Measurements from ENCODE around the gene MEGF11.

Gene MEGF11

DNA sequence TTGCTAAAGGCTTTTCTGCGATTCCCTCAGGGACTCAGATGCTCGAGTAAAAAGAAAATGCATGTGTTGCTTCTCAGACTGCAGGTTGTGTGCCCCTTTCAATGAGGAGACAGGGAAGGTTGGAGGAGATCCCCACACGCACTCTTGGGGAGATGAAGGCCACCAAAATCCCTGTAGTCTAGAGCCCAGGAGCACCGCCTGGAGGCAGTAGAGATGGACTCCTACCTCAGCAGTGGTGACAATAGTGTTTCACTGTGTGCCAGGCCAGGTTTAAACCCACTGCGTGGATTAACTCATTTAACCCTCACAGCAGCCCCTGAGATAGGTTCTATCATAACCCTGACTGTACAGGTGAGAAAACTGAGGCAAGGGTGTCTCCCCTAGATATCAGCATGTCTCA lies 15.2 kb downstream of the MEGF11 start:
- DNase-seq: no peak

GRCh38 chr15:66237513-66238235 lies 15.9 kb downstream of the MEGF11 start:
- DNase-seq: no peak

DNA sequence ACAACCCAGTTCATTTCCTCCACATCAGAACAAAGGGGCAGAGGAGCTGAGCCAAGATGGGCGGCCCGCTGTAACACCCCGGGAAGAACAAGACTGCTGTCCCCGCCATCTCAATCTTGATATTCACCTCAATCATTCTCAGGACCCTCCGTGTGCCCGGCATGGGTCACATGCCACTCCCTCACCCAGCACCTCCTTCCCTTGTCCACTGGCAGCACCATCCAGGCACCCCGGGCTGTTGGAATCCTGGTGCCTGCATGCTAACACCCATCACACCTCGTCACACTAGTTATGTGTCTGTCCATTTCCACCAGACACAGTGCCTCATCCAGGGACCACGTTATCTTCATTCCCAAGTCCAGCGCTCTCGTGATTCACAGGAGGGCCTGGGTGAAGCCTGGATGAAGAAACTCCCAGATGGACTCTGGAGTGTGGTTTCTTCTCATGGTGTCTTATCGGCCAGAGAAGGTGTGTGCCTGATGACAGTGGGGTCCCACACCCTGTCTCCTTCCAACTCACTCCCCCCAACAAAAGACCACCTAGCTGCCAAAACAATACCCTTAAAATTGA lies 16.7 kb downstream of the MEGF11 start:
- no peak for DNase-seq

DNA sequence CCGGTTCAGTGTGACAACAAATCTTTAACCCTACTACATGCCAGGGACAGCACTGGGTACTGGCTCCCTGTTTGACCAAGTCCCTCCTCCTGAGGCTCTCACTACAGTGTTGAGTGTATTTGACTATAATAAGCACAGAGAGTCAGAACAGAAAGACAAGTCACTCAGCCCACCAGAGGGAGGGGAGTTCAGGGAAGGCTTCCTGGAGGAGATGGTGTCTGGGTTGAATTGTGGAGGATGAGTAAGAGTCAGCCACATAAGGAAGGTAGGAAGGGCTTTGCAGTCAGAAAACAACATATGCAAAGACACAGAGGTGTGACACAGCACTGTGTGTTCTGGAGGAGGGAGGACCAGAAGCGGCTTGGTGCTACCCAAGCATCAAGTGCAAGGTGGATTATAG lies 17.7 kb downstream of the MEGF11 start:
- no peak for DNase-seq

GRCh38 chr15:66234798-66235197 lies 18.8 kb downstream of the MEGF11 start:
- no peak for DNase-seq

DNA sequence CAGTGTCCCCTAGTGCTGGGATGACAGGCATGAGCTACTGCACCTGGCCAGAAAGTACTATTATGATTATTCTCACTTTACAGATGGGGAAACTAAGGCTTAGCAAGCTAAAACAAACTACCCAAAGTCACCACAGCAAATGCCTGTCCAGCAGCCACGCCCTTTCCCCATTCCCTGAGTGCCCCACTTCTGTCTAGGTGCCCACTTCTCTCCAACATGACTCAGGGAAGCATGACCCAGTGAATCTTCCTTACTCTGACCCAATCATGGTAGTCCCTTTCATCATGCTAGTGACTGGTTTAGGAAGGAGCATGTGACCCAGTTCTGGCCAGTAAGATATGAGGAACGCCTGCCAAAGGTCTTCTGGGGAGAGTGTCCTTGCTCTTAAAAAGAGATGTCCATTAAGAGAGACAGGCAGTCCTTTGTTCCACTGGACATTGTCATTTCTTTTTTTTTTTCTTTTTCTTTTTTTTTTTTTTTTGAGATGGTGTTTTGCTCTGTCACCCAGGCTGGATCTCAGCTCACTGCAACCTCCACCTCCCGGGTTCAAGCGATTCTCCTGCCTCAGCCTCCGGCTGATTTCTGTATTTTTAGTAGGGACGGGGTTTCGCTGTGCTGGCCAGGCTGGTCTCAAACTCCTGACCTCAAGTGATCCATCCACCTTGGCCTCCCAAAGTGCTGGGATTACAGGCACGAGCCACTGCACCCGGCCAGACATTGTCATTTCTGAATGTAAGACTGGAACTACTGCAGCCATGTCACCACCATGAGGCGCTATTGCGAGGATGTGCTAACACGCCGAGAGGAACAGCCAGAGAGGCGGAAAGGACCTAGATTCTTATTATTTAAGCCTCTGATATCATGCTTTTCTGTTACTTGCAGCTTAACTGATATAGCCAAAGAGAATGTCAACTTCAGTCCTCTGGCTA lies 19.8 kb downstream of the MEGF11 start:
- DNase-seq: no peak

DNA sequence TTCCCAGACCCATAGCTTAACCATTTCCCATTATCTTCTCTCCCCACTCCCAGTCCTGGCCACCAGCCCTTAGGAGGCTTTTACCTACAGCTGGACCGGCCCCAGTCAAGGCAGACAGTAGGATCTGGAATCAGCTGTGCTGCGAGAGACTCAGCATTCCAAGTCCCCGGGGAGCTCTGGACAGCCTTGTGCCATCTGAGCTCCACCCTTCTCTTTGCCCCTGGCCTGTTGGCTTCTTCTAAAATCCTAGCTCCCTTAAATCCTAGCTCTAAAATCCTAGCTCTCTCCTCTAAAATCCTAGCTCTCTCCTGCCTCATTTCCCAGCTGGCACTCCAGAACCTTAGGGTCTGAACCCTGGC lies 21.3 kb downstream of the MEGF11 start:
- no peak for DNase-seq

GRCh38 chr15:66231394-66232266 lies 21.9 kb downstream of the MEGF11 start:
- no peak for DNase-seq

DNA sequence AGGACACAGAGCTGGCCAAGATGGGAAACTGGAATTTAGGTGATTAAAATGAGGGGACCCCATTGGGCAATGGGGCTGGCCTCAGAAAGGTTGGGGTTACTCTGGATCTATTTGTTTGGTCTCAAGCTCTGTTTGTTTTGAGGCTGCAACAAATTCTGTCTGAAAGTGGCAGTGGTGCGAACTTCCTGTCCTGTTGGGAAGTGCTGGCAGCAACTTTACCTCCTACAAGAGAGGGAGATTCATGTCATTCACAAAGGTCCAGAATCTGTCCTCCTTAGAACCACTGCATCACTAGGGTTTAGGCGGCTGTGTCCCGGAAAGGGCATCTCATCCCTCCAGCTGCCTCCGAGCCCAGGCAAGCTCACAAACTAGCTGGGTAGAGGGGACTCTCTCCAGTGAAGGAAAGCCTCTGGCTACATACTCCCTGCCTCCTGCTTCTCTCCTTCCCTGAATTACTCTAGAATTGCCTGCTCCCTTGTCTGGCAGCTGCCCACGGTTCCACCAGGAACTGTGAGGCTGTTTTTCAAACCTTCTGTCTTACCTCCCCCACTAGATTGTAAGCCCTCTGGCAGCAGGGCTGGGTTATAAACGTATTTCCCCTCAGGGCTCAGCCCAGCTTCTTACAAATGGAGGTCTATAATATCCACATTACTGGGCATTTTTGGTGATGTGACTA lies 23.6 kb downstream of the MEGF11 start:
- no peak for DNase-seq

DNA sequence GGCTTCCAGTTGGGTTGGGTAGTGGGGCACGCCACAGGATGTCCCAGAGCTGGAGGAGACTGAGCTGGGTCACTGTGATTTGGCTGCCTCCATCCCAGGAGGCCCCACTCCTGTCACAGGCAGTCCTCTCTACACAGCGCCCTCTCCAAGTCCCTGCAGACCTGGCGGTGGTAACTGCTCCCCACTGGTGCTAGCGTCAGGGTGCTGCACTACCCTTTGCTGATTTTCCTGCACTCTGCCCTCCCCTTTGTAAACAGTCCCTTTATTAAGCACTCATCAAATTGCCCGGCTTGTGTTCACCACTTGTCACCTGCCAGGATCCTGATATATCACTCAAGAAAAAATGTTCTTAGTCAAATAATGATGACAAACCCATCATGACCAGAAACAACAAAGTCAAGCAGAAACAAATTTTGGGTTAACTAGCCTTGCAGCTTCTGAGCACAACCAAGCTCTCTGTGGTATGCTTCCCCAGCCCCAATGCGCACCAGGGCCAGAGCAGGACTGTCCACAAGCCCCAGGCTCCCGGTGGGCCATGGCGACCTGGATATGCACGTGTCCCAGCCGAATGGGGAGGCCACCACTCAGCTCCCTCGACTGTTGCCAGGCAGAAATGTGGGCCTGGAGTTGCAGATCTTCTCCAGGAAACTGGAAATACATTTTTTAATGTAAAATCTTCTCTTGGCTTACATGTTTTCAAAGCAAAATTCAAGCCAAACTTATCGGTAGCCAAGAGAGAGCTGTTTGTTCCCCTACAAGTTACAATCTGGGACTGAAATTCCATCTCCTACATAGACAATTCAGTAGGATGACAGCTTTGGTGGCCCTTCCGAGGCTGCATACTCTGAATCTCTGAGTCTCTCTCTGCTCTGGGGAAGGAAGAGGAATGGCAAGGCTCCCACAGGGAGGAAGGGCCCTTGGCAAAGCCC lies 24.5 kb downstream of the MEGF11 start:
- DNase-seq: no peak

DNA sequence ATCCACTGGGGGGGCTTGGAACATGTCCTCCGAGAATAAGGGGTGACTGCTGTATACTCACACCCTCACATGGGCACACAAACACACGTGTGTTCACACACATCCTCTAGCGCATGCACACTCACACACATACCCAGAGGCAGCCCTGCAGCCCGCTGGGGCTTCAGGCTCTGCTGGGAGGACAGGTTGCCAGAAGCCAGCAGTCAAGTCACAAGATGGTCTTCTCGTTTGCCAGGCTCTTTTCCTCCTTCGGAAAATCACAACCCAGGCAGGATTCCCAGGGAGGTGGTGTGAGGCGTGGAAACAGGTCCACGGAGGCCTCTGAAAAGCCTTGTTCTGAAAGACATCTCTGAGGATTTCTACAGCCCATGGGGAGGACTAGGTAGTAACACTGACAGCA lies 26.8 kb downstream of the MEGF11 start:
- DNase-seq: no peak

DNA sequence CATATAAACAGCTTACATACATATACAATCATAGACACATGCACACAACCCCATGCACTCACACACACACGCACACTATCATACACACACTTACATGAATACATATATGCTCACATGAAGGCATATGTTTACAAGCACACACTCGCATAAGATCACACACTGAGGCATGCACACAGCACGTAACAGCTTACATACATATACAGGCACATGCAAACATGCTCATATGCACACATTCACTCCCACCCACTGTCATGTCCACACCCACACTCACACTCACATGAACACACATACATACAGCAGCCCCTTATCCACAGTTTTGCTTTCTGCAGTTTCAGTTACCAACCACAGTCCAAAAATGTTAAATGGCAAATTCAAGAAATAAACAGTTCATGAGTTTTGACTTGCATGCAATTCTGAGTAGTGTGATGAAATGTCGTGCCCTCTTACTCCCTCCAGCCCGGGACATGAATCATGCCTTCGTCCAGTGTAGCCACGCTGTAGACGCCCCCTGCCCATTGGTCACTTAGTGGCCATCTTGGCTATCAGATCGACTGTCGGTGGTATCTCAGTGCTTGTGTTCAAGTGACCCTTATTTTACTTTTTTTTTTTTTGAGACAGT lies 27.8 kb downstream of the MEGF11 start:
- no peak for DNase-seq

DNA sequence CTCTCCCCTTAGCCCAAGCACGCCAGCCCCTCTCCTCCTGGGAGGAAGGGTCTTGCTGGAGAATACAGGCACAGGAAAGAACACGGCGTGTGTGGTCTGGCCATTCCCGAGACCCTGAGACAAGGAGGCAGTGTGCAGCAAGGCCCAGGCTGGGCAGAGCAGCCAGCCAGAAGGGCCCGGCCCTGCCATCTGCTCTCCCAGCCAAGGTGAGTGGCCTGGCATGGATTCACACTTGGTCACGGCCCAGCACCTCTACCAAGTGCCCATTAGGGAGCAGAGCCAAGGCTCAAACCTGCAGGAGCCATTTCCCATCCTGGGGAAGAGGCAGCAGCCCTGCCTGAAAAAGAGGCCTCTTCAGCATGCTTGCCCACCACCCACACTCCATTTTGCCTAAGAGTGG lies 28.6 kb downstream of the MEGF11 start:
- no peak for DNase-seq

GRCh38 chr15:66222273-66223198 lies 31.0 kb downstream of the MEGF11 start:
- no peak for DNase-seq

GRCh38 chr15:66221126-66221525 lies 32.4 kb downstream of the MEGF11 start:
- no peak for DNase-seq

DNA sequence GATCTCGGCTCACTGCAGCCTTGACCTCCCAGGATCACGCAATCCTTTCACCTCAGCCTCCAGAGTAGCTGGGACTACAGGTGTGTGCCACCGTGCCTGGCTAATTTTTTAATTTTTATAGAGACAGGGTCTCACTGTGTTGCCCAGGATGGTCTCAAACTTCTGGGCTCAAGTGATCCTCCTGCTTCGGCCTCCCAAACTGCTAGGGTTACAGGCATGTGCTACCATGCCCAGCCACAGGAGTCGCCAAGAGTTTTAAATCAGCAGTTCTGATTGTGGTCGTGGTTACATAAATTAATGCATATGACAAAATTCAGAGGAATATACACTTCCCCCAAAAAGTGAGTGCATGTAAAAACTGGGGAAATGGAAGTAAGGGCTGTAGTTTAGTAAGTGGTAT lies 32.9 kb downstream of the MEGF11 start:
- no peak for DNase-seq

- DNase-seq: no peak
These were observed 34.2 kb downstream of the MEGF11 start for GRCh38 chr15:66219339-66219738.

DNA sequence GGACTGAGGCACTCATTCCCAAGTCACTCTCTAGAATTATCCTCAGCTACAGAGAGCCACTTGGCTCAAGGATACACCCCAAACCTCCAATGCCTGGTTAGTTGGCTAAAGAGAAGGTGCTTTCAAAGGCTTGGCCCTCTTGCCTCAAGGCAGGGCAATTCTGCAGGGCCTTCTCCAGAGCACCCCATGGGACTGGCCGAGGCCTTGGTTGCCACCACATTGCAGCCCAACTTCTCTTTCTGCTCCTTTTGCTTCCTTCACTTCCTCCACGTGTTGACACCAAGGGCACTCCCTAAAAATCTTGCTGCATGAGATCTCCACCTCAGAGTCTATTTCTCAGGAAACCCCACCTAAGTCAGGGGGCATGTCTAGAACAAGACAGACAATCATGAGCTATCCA lies 36.7 kb downstream of the MEGF11 start:
- no peak for DNase-seq

GRCh38 chr15:66215811-66216210 lies 37.7 kb downstream of the MEGF11 start:
- no peak for DNase-seq

GRCh38 chr15:66214246-66214645 lies 39.3 kb downstream of the MEGF11 start:
- no peak for DNase-seq

All from CD4-positive, alpha-beta T cell treated with Interleukin-17A for 4 hours (primary cell).